ENCODE results near the gene HS3ST3A1. TPM values are rescaled to one million over a fixed set of nuclear protein-coding genes. Genes with fewer than 3 reads are reported as not detected.

HS3ST3A1 gene
- total RNA-seq, 1 donor from 2014 or later = 0.39 TPM

DNA sequence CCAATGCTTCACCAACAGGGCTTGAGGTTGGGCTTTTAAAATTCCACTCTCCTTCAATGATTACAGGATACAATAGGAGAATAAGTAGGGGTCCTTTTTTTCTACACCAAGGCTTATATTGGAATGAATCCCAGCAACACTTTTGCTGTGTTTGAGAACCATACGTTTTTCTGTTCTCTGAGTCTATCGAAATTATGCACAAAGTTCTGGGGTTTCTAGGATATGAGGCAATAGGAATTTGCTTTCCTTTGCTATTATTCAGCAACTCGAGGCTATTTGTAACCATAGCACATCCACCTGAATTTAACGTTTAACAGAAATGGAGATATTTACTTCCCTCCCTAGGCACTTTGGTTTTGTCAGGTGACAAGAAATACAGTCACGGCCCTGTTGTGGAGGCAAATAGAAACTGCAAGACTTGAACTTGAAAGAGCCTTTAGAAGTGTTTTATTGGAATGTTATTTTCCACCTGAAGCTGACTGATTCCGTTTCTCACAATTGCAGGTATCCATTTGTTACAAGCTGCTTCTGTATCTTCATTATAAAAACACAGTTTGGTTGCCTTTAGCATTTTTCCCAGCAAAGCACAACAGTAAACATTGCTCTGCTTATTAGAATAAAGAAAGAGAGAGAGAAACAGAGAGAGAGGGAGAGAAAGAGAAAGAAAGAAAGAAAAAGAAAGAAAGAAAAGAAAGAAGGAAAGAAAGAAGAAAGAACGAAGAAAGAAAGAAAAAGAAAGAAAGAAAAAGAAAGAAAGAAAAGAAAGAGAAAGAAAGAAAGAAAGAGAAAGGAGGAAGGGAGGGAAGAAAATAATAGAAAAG is 109.6 kb downstream of the HS3ST3A1 start:
- no peak for DNase-seq (ENCODE audit: low read depth in 2 of 2)

DNA sequence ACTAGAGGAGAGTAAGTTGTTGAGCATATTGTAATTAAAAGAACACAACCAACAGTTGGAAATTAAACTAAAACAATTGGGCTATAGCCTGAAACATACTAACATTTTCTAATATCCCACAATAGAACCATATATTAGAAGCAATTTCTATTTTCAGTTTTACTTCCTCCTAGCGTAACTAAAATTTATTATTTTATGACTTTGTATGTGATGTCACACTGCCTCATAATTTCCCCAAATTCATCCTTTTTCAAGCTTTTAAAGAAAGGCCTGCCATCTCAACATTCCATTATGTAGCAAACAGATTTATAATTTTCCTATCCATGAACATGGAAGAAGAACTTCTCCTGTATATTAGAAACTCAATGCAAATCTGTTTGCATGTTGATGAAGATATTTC is 110.2 kb downstream of the HS3ST3A1 start:
- DNase-seq (ENCODE audit: low read depth in 2 of 2) = no peak

DNA sequence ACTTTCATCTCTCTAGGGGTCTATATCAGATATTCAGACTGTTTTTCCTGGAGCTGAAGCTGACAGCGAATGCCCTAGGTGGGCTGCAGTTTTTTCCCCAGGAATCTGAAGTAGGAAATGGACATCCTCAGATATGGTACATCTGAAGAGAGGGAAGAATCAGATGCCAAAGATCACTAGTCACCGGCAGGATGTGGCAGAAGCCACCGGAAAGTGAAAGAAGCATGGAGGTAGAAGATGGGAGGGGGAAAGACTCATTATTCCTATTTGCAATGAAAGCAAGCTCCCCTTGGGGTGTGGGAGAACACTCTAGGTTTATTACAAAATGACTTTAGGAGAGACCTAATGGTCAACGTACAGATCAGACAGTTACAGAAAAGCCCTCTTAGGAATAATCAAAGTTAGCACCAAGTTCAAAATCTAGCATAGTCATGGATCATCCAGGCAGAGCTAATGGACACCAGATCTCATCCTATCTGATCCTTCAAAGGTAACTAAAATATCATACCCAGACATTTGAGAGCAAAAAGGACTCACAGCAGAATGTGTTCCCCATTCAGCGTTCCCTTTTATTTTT is 110.7 kb downstream of the HS3ST3A1 start:
- no peak for DNase-seq (ENCODE audit: low read depth in 2 of 2)

DNA sequence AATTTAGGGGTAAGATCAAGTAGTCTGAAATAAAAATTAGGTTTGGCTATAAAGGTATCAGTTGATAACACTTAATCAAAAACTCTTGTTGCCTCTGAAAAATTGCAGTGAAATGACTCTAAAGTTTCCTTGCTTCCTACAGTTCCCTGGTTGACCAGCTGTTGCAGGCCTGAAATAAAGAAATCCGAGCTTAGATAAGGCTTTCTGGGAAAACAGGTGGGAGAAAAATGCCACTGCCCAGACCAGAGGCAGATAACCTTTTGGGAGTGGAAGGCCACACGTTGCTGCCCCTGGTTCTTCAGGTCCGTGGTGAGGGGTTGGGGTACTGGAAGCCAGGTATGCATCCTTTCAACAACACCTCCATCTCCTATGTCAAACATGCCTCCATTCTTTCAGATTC is 111.3 kb downstream of the HS3ST3A1 start:
- no peak for DNase-seq (ENCODE audit: low read depth in 2 of 2)

DNA sequence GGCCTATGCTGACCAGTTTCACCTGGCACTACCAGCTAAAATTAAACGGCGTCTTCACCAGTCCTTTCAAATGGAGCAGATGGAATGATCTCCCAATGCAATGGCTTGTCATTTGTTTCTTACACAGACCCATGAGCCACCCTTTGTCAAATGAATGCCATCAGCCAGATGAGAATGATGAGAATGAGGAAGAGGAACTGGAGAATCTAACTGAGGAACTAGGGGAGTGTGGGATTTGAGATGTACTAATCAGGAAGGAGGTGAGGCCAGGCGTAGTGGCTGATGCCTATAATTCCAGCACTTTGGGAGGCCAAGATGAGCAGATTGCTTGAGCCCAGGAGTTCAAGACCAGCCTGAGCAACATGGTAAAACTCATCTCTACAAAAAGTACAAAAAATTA is 116.4 kb downstream of the HS3ST3A1 start:
- DNase-seq (ENCODE audit: low read depth in 2 of 2) = no peak

DNA sequence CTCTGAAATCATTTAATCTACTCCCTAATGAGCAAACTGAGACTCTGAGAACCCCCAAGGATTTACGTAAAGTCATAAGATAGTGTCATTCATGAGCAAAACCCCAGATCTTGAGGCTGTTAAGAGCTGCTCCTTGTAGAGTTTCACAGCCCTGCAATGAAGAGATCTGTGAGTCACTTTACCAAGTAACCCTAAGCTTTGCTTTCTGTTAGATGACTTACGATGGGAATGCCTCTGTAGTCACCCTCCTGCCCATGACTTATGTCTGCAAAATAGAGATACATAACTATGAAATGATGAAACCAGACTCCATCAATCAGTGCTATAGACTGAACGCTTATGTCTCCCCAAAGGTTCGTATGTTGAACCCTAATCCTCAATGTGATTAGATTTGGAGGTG is 117.7 kb downstream of the HS3ST3A1 start:
- DNase-seq (ENCODE audit: low read depth in 2 of 2) = no peak

DNA sequence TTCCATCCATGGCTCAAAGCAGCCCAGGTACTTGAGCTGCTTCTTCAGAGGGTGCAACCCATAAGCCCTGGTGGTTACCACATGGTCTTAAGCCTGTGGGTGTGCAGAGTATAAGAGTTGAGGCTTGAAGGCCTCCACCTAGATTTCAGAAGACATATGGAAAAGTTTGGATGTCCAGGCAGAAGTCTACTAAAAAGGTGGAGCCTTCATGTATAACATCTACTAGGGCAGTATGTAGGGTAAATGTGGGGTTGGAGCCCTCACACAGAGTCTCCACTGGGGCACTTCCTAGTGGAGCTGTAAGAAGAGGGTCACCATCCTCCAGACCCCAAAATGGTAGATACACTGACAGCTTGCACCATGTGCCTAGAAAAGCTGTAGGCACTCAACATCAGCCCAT is 120.9 kb downstream of the HS3ST3A1 start:
- DNase-seq (ENCODE audit: low read depth in 2 of 2) = no peak

DNA sequence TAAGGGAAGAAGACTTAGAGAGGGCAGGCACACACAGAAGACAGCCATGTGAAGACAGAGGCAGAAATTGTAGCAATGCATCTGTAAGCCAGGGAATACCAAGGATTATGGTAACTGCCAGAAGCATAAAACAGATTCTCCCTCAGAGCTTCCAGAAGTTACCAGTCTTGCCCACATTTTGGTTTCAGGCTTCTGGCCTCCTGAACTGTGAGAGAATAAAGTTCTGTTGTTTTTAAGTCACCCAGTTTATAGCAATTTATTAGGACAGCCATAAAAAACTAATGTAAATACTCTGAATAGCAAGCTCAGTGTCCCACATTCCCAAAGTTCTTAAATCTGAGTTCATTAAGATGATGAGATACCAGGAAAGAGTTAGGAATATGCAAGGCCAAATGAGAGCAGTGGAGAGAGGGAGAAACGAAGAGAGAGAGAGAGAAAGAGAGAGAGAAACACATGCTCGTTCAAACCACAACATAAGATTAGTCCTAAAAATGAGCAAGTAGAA is 123.4 kb downstream of the HS3ST3A1 start:
- DNase-seq (ENCODE audit: low read depth in 2 of 2) = no peak

DNA sequence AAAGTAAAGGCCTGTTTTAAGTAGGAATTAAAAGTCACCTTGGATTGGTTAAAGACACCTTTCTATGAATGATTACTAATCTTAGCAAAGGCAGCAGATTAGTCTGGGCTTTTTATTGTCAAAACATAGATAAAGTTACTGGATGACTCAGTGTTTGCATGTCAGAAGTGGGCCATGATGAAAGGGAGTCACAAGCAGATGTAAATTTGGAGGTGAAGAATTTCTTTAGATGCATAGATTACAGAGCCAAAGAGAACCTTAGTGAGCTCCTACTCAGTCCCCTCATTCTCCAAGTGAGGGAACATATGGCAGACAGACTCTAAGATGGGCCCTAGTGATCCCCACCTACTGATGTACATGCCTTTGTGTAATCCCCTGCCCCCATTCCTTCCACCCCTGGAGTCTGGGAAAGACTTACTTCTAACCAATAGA is 124.5 kb downstream of the HS3ST3A1 start:
- DNase-seq (ENCODE audit: low read depth in 2 of 2) = no peak

DNA sequence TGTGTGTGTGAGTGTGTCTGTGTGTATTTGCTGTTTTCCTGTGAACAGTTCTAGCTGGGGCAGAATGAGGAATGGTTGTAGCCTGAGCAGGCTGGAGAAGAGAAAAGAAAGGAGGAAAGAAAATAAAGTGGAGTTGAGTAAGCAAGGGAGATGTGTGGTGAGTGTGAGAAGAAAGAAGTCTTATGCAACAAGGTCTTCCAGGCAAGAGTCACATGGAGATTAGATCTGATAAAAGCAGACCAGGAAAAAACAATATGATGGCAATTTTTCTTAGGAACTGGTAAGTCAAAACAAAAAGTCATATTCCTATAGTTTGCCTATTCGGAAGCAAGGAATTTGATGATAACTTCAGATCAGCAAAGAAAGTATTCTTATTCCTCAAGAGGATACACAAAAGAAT is 125.0 kb downstream of the HS3ST3A1 start:
- DNase-seq (ENCODE audit: low read depth in 2 of 2) = no peak

DNA sequence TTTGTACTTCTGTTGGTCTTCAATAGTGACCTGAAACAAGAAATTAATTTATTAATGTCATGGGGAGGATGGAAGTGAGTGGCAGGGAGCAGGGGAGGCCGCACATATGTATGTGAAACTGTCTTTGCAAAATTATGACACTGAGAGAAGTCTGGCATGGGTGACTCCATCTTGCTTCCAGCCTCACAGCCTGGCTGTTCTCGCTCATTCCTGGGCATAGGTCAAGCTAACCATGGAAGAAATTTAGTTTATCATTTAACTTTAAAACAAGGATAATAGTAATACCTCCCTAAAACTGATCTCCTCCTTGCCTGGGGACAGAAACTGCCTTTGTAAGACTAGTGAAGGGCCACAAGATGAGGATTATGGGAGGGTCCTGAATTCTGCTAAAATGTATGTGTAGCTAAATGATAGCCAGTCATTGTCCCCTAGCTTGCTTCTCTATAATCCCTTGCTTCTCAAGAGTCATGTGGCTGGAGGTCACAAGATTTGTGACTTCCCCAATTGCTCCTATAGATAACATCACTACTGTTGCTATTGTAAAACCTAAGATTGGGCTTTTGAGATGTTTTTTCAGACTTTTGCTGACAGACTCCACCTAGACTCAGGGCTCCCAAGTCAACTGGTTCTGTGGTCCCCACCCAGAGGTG is 126.0 kb downstream of the HS3ST3A1 start:
- DNase-seq (ENCODE audit: low read depth in 2 of 2) = no peak

DNA sequence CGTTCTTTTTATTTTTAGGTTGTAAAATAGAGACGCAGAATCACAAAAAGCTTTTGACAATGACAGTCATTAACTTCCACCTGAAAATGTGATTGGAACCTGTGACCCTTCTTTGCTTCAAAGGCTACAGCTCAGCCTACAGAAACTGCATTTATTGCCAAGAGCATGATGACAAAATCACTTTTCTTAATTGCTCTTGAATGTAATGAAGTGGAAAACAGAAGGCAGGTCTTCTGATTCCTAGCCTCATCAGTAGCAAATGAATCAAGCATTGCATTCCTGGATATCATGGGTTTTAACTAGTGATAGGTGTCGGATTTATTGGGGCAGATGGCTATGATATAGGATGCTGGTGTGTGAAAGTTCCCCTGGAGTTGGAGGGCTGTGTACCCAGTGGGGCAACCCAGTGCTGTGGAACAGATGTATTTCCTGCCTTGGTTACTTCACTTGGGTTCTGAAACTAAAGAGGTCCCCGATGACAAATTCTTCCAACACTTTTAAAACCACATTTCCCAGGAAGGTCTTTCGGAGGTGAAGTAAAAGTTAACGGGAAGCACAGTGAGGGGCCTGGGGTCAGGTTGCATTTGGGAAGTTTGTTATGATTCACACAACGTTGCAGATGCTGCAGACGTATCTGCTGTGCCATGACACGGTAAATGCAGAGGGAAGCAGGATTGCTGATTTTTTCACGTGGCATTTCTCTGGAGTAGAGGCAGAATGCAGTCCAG is 127.5 kb downstream of the HS3ST3A1 start:
- DNase-seq (ENCODE audit: low read depth in 2 of 2) = no peak

DNA sequence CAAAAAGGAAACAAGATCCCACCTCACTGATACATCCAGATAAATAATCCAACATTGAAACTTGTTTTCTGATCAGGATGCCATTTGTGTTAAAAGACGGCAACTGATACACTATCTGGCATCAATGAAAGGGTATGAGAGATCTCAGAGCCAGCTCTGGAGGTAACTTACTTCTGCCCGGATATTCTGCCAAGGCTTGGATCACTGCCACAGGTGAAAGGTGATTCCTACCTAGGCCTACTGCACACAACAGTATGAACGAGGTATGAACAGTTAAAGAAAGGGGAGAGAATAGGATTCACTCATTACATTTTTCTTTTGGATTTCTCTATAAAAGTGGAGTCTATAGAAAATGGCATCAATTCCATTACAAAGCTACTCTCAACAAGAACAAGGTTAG is 136.1 kb downstream of the HS3ST3A1 start:
- DNase-seq (ENCODE audit: low read depth in 2 of 2) = no peak

DNA sequence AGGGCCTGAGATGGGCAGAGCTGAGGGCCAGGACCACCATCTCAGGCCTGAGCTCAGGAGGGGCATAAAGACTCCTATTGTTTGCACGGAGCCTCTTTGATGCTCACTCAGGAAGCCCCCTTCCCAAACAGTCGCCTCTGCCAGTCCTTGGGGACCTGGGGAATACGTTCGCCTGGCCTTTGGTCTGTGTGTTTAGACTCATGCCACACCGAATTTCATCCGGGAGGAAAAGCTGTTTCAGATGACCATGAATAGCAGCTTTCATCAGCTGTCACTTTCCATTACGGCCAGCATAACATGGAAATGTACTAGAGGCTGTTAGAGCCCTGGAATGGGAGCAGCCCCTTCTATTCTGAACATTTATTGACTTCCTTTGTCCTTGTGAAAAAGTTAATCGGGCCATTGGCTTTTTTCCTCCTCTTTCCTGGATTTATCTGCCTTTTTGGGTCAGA is 139.0 kb downstream of the HS3ST3A1 start:
- no peak for DNase-seq (ENCODE audit: low read depth in 2 of 2)

DNA sequence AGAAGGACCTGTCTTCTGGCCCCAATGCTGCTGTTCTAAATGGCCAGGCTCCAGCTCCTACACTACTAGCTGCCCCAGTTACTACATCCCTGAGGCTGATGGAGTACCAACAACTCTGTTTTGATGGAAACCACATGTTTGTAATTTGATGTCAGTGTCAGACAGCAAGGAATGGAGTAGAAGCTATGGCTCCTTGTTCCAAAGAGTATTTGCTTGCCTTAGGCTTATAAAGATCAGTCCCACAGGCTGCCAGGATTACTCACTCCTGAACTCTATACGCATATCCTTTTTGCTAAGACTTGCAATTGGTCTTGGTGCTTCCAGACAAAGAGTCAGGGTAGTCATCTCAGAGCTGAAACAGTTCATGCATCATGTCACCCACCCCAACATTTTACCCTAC is 139.6 kb downstream of the HS3ST3A1 start:
- DNase-seq (ENCODE audit: low read depth in 2 of 2) = no peak

DNA sequence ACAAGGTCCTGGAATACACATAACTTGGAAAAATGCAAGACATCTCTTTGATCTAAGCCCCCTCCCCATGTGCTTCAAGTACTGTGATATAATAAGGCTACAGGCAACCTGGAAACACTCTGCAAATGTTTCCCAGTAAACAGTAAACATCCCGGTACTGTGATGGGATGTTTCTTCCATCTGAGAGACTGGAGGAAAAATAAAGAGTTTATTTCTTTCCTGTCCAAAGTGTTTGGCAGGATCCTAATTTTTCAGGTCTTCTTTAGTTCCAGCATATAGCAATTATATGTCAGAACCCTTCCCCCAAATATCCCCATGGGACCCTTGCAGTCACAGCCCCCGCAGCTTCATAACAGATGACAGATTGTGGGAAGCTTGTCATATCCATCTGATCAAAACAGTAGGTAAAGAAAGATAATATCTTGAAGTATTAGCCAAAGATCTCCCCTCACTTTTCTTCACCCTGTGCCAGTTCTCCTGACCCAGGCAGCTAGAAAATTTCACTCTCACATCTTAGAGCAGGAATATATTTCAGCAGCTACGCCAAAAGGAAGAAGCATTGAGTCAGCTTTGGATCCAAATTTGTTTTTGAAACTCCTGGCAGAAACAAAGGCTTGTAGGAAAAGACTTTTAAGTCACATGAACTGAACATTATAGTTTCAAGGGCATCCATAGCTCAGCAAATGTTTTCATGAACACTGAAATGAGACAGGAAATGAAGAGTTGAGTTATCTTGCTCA is 141.3 kb downstream of the HS3ST3A1 start:
- DNase-seq (ENCODE audit: low read depth in 2 of 2) = no peak

DNA sequence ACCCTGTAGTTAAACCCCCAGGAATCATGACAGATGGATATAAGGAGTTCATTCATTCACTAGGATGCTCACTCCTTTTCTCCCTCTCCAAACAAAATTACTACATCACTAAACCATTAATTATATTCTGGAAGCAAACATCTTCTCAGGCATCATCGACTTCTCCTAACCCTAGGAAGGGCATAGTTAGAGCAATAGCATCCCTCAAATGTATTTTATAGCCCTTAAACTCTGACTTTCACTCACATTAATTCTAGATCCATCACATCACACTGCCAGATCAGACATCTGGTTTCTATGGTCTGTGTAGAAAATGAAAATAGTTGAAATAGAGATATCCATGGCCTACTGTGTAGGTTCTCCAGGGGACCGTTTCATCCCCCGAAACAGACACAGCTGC is 143.9 kb downstream of the HS3ST3A1 start:
- DNase-seq (ENCODE audit: low read depth in 2 of 2) = no peak

Measured in dermis microvascular lymphatic vessel endothelial cell (primary cell).